OCI-LY3 (cell line): Measurements from ENCODE around the gene MOB3B.
A peak's percentile ranks its signal among the peaks of the same experiment; 100 is the strongest.

ENCODE experiments used
- H2AFZ ChIP-seq: fragments of 200-600, 300-600 bp; shearing (Covaris generic); 2 replicates; pipeline ENCODE4 v1.6.0; 2014; ENCODE audit warnings: antibody characterized with exemption, low read depth, low read length
- H3K27ac ChIP-seq: fragments of 200-600, 300-600 bp; sonication (generic); 2 replicates; pipeline ENCODE4 v1.5.1; 2014; ENCODE audit warnings: mild to moderate bottlenecking, low read length, moderate library complexity, mixed read lengths
- H3K27me3 ChIP-seq: fragments of 200-600, 300-600 bp; sonication (generic); 2 replicates; pipeline ENCODE4 v1.6.1; 2014; ENCODE audit warnings: low read depth, low read length, mixed read lengths
- H3K36me3 ChIP-seq: fragments of 200-600, 300-600 bp; sonication (generic); replicated peaks from 2 replicates; pipeline ENCODE3; 2014; ENCODE audit warnings: low read depth, low read length, mixed read lengths
- H3K4me1 ChIP-seq: fragments of 300-600, 200-600 bp; sonication (generic); 2 replicates; pipeline ENCODE4 v1.6.1; 2014; ENCODE audit warnings: low read length, mixed read lengths
- H3K4me2 ChIP-seq: fragments of 200-600, 300-600 bp; sonication (generic); 2 replicates; pipeline ENCODE4 v1.6.1; 2014; ENCODE audit warnings: low read length, mixed read lengths
- H3K4me3 ChIP-seq: fragments of 300-600, 200-600 bp; sonication (generic); 2 replicates; pipeline ENCODE4 v1.5.1; 2014; ENCODE audit warnings: antibody characterized with exemption, mild to moderate bottlenecking, low read length, moderate library complexity
- H3K79me2 ChIP-seq: fragments of 300-600, 200-600 bp; shearing (Covaris generic); 2 replicates; pipeline ENCODE4 v1.6.1; 2014; ENCODE audit warnings: mild to moderate bottlenecking, low read length, mixed read lengths
- H3K9ac ChIP-seq: fragments of 300-600, 200-600 bp; shearing (Covaris generic); 2 replicates; pipeline ENCODE4 v1.6.0; 2014; ENCODE audit warnings: mild to moderate bottlenecking, low read length, moderate library complexity
- H3K9me3 ChIP-seq: fragments of 200-600, 300-600 bp; shearing (Covaris generic); 2 replicates; pipeline ENCODE4 v1.6.1; 2014; ENCODE audit warnings: low read length, mixed read lengths; ENCODE audit not compliant: insufficient read depth
- H4K20me1 ChIP-seq: fragments of 200-600, 300-600 bp; sonication (generic); 2 replicates; pipeline ENCODE4 v1.6.1; 2016; ENCODE audit warnings: low read length, mixed read lengths; ENCODE audit not compliant: insufficient read depth
- EZH2phosphoT487 ChIP-seq: fragments of 200-600 bp; shearing (Covaris generic); IDR thresholded peaks from 2 replicates; pipeline ENCODE4 v1.6.1; 2018; ENCODE audit warnings: antibody characterized with exemption, mixed run types, low read depth
- TF ChIP-seq, protein P1 (sequence below): fragments of 200-600, 300-600 bp; sonication (generic); IDR thresholded peaks from 2 replicates; pipeline ENCODE4 v1.5.1; 2014; ENCODE audit warnings: antibody characterized with exemption, low read length, low read depth

MOB3B gene

DNA sequence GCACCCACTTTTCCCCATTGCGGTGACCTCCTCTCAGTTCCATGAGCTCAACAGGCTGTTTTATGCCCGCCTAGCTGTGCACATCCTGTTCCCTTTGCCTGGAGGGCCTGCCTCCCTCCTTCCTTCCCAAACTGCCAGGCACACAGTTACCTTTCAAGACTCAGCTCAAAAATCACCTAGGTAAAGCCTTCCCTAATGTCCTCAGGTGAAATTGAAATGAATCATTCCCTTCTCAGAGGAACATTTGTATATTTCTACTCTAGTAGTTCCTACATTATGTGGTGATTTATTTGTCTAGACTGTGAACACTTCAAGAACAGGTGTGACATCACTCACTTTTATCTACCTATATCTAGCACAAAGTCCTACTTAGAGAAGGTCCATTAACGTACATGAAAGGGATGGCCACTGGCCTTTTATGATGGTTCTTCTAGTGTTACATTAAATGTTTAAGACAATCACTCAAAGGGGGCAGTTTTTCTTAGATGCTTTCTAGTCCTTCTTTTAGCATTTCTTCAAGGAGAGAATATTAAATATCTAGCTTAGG lies 129.2 kb downstream of the MOB3B start:
- no peaks in the 10 kb centered on the region for H4K20me1 ChIP-seq
- no peak overlapping the region for H3K4me3 ChIP-seq
- no peak overlapping the region for H3K27ac ChIP-seq
- H2AFZ ChIP-seq: no peak overlapping the region
- H3K27me3 ChIP-seq: peaks cover 44% of the 10 kb centered on the region
- H3K4me2 ChIP-seq: no peak overlapping the region
- no peaks in the 10 kb centered on the region for H3K36me3 ChIP-seq
- H3K9me3 ChIP-seq: no peaks in the 10 kb centered on the region
- no peaks in the 10 kb centered on the region for H3K79me2 ChIP-seq
- H3K9ac ChIP-seq: no peak overlapping the region
- peaks cover 11% of the 10 kb centered on the region for H3K4me1 ChIP-seq
- TF ChIP-seq, protein P1, sequence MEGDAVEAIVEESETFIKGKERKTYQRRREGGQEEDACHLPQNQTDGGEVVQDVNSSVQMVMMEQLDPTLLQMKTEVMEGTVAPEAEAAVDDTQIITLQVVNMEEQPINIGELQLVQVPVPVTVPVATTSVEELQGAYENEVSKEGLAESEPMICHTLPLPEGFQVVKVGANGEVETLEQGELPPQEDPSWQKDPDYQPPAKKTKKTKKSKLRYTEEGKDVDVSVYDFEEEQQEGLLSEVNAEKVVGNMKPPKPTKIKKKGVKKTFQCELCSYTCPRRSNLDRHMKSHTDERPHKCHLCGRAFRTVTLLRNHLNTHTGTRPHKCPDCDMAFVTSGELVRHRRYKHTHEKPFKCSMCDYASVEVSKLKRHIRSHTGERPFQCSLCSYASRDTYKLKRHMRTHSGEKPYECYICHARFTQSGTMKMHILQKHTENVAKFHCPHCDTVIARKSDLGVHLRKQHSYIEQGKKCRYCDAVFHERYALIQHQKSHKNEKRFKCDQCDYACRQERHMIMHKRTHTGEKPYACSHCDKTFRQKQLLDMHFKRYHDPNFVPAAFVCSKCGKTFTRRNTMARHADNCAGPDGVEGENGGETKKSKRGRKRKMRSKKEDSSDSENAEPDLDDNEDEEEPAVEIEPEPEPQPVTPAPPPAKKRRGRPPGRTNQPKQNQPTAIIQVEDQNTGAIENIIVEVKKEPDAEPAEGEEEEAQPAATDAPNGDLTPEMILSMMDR: no peak

DNA sequence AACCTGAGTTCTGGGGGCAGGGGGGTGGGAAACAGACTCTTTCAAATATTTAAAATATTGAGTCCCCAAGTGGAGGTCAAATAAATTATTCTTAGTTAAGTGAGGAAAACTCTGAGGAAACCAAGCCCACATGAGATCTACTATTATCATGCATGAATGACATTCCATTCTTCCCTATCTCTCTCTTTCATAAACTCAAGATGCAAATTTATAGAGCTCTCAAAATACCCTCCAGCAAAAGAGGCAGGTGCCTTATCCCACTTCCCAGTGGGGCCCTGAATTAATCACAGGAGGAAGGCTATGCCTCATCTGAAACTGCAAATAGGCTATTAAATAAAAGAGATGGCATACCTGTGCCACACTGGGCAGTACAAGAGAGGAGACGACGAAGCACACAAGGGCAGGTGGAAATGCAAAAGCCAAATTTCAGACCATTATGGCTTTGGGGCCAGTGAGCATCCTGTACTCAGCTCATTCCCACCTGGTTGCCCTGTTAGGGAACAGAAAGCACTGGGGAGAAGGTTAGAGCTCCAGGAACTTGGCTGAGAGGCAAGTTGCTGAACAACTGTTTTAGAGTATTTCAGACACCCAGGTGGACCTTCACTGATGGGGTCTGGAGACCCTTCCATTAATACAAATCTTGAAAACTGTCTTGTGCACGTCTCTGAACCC lies 130.5 kb downstream of the MOB3B start:
- Histone ChIP-seq H3K9ac (no peak overlapping the region), H3K9me3 (no peaks in the 10 kb centered on the region), H3K27ac (no peak overlapping the region)

DNA sequence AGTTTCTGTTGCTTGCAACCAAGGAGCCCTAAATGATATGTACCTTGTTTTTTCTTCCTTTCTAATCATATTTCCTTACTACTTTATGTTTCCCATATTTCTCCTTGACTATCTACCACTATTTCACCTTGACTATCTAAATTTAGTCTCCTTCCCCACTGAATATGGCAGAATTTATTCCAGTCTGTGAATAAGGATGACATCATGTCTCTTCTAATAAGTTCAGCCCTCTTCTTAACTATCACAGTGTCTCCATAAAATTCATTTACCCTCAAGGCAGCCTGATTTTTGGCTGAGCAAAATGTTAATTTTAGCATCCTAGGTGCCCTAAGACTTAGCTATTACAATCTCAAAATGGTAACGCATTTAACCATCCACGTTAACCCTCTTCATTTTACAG lies 133.1 kb downstream of the MOB3B start:
- no peak overlapping the region for H3K4me3 ChIP-seq
- H4K20me1 ChIP-seq: no peaks in the 10 kb centered on the region
- TF ChIP-seq, protein P1: no peak
- TF ChIP-seq EZH2phosphoT487: no peak
- no peak overlapping the region for H2AFZ ChIP-seq
- H3K79me2 ChIP-seq: no peaks in the 10 kb centered on the region
- no peak overlapping the region for H3K9ac ChIP-seq
- no peak overlapping the region for H3K4me2 ChIP-seq
- peaks cover 11% of the 10 kb centered on the region for H3K4me1 ChIP-seq
- H3K36me3 ChIP-seq: no peaks in the 10 kb centered on the region
- no peaks in the 10 kb centered on the region for H3K9me3 ChIP-seq
- H3K27me3 ChIP-seq: peaks cover 58% of the 10 kb centered on the region
- H3K27ac ChIP-seq: no peak overlapping the region

More for the DNA sequence above, 130.5 kb downstream of the MOB3B start:
- Histone ChIP-seq H3K79me2 (no peaks in the 10 kb centered on the region), H2AFZ (no peak overlapping the region), H3K4me3 (no peak overlapping the region), H3K36me3 (no peaks in the 10 kb centered on the region), H3K4me2 (peak overlapping the region; percentile 15; the same call in 1 of the 2 replicates), H4K20me1 (no peaks in the 10 kb centered on the region), H3K4me1 (peaks cover 11% of the 10 kb centered on the region), H3K27me3 (peaks cover 49% of the 10 kb centered on the region)
- TF ChIP-seq, protein P1: no peak
- TF ChIP-seq EZH2phosphoT487: no peak

- H3K9ac ChIP-seq: no peak overlapping the region
- H3K4me1 ChIP-seq: peaks cover 11% of the 10 kb centered on the region
- no peaks in the 10 kb centered on the region for H3K9me3 ChIP-seq
- H4K20me1 ChIP-seq: no peaks in the 10 kb centered on the region
- no peaks in the 10 kb centered on the region for H3K36me3 ChIP-seq
- H3K79me2 ChIP-seq: no peaks in the 10 kb centered on the region
- TF ChIP-seq EZH2phosphoT487: no peak
- TF ChIP-seq, protein P1: no peak
- no peak overlapping the region for H2AFZ ChIP-seq
- H3K27ac ChIP-seq: no peak overlapping the region
- H3K4me2 ChIP-seq: no peak overlapping the region
- H3K4me3 ChIP-seq: no peak overlapping the region
- peaks cover 58% of the 10 kb centered on the region for H3K27me3 ChIP-seq
These were observed 134.1 kb downstream of the MOB3B start for GRCh38 chr9:27395484-27395921.
